ENCODE data around the gene C1orf105.

GRCh38 chr1:172472495-172472894 lies 52.0 kb downstream of the C1orf105 start:
- TF ChIP-seq CTCF (conservative IDR thresholded peaks at IDR 0.05) (no peak), ZFX (IDR thresholded peaks at IDR 0.05) (no peak)
